AG04450 (cell line): ENCODE data around the gene HBG1. TPM values are rescaled to one million over a fixed set of nuclear protein-coding genes. Genes with fewer than 3 reads are reported as not detected.

Experiments
- CTCF ChIA-PET: fragments of 300-600, 350-600 bp; formaldehyde crosslinking; extraction: SDS; loops from one replicate; lab custom pipeline; 2022; ENCODE audit warnings: antibody characterized with exemption, inconsistent platforms; lab: Charles Lee
- POLR2A ChIA-PET: fragments of 350-600 bp; formaldehyde crosslinking; extraction: SDS; loops from one replicate; lab custom pipeline; 2021; ENCODE audit warnings: antibody characterized with exemption, inconsistent platforms; lab: Yijun Ruan, JAX
- DNase-seq: peaks from one replicate; pipeline ENCODE4 v3.0.0-alpha.2; 2011; ENCODE audit warnings: low read depth, low spot score
- H3K27ac ChIP-seq: one replicate; pipeline ENCODE4 v1.5.1; 2012; ENCODE audit warnings: low read depth, low read length, control low read depth
- H3K27me3 ChIP-seq: one replicate; pipeline ENCODE4 v1.6.0; 2012; ENCODE audit warnings: low read length; ENCODE audit not compliant: control insufficient read depth, insufficient read depth
- H3K4me3 ChIP-seq: 2 replicates; pipeline ENCODE4 v1.5.1; 2011; ENCODE audit warnings: mild to moderate bottlenecking, low read depth, low read length, control low read depth
- H3K9me3 ChIP-seq: 2 replicates; pipeline ENCODE4 v1.5.1; 2012; ENCODE audit warnings: low read length; ENCODE audit not compliant: control insufficient read depth, insufficient read depth
- CTCF ChIP-seq: IDR thresholded peaks from 2 replicates; pipeline ENCODE4 v1.5.1; 2011; ENCODE audit warnings: low read depth, low read length, control low read depth, inconsistent platforms
- polyA plus RNA-seq: library from polyadenylated mRNA; depleted of rRNA; stranded (reverse); fragments of >200 nt; gene quantifications from 2 replicates; pipeline ENCODE4 v1.2.3, GENCODE V29; 2011; rRNA removed

The HBG1 gene
- polyA plus RNA-seq, 1 experiment = 0.41 TPM

- Histone ChIP-seq H3K27me3 (no peaks in the 10 kb centered on the region), H3K4me3 (no peak within 1 kb of the TSS), H3K27ac (no peak within 1 kb of the TSS), H3K9me3 (no peaks in the 10 kb centered on the region)
- no peak for DNase-seq
- TF ChIP-seq CTCF = no peak
- ChIA-PET CTCF (interaction anchor here (2.1 to 6.5 kb wide), 3 partner anchors 75 to 181 kb away, joined by 11 to 63 read pairs (median 19); no protein-coding TSS in a partner anchor), POLR2A (no interaction called here)
Measured at GRCh38 chr11:5200582-5200981, 49.1 kb downstream of the HBG1 start, which contains the start of gene OR51V1. Gene OR51V1 (minus strand): TSS chr11:5200682. CDS start chr11:5200682, 0 bp downstream.

- no peak for TF ChIP-seq CTCF
- POLR2A ChIA-PET = no interaction called here
- Histone ChIP-seq H3K9me3 (no peaks in the 10 kb centered on the region), H3K4me3 (no peak overlapping the region), H3K27me3 (no peaks in the 10 kb centered on the region), H3K27ac (no peak overlapping the region)
- CTCF ChIA-PET = interaction anchor here (0.6 to 1.6 kb wide), 6 partner anchors 45 to 570 kb away, joined by 3 to 7 read pairs (median 3); no protein-coding TSS in a partner anchor
- no peak for DNase-seq
Measured at GRCh38 chr11:5198285-5198684, 51.4 kb downstream of the HBG1 start.

Other genes starting within 250 kb of the HBG1 start
- gene OR52J3, start 203.3 kb downstream of the HBG1 start, polyA plus RNA-seq = not detected in 2 replicates
- gene OR52E2, start 190.2 kb downstream of the HBG1 start, polyA plus RNA-seq = not detected in 2 replicates
- gene OR52E1, start 180.3 kb downstream of the HBG1 start, polyA plus RNA-seq = not detected in 2 replicates
- gene OR52A5, start 111.5 kb downstream of the HBG1 start, polyA plus RNA-seq = not detected in 2 replicates
- gene OR52A1, start 95.1 kb downstream of the HBG1 start, polyA plus RNA-seq = not detected in 2 replicates
- not detected in 2 replicates for gene OR51V1, start 49.2 kb downstream of the HBG1 start, polyA plus RNA-seq
- gene HBB, start 22.8 kb downstream of the HBG1 start, polyA plus RNA-seq = 0.22 and 0.26 TPM in 2 replicates
- 42.2 and 59.0 TPM in 2 replicates for gene HBD, start 15.4 kb downstream of the HBG1 start, polyA plus RNA-seq
- 2.0 and 2.2 TPM in 2 replicates for gene HBG2, start 4.9 kb upstream of the HBG1 start, polyA plus RNA-seq
- gene HBE1, start 20.1 kb upstream of the HBG1 start, polyA plus RNA-seq = 8.3 TPM in 2 replicates
- gene OR51B4, start 52.1 kb upstream of the HBG1 start, polyA plus RNA-seq = 0.67 and 0.82 TPM in 2 replicates
- gene OR51B2, start 74.4 kb upstream of the HBG1 start, polyA plus RNA-seq = not detected in 2 replicates
- 0.56 and 0.84 TPM in 2 replicates for gene OR51B5, start 93.7 kb upstream of the HBG1 start, polyA plus RNA-seq
- gene OR51B6, start 101.7 kb upstream of the HBG1 start, polyA plus RNA-seq = not detected in 2 replicates
- 0.06 and 0.12 TPM in 2 replicates for gene OR51M1, start 134.0 kb upstream of the HBG1 start, polyA plus RNA-seq
- gene OR51Q1, start 172.3 kb upstream of the HBG1 start, polyA plus RNA-seq = not detected in 2 replicates
- gene OR51I1, start 191.7 kb upstream of the HBG1 start, polyA plus RNA-seq = not detected in 2 replicates
- not detected in 2 replicates for gene OR51I2, start 199.5 kb upstream of the HBG1 start, polyA plus RNA-seq
- not detected in 2 replicates for gene OR52D1, start 238.8 kb upstream of the HBG1 start, polyA plus RNA-seq